Measurements from ENCODE around the gene GOPC.

The GOPC gene

DNA sequence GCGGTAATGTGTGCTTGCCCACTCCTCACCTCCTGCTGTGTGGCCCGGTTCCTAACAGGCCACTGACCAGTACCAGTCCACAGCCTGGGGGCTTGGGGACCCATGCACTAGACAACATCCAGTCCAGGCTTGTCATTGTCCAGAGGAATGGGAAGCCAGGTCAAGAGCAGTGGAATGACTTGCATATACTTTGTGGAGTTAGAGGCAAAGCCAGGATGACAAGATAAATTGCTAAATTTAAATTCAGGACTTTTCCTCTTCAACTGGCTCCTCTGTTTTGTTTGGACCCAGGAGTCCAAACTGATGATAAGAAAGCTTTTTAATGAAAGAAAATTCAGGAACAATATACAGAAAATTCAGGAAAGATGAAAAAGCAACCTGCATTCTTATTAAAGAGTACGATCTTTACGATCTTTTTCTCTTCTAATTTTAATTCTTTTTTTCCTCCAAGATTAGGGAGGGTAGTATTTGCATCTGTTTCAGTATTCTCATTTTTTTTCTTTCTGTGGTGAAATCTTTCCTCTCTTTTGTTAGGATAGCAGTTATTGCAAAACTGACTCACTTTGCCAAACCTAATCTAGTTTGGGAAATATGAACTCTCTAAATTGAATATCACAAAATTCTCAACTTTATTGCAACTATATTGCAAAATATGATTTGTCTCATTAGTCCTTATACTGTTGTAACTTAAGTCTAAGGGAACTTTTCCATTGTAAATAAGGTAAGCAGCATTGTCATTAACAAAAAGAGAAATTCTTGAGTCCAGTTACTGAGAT, 71.7 kb downstream of the GOPC start:
- TF ChIP-seq ZBTB7A (IDR thresholded peaks at IDR 0.05; ENCODE audit: low read depth) (no peak), CREB1 (IDR thresholded peaks at IDR 0.05; ENCODE audit: low read depth) (no peak), TCF12 (IDR thresholded peaks at IDR 0.05; ENCODE audit: low read depth) (no peak), TAF1 (IDR thresholded peaks at IDR 0.05; ENCODE audit: low read depth) (no peak), NFIC (IDR thresholded peaks at IDR 0.05) (no peak), RAD21 (IDR thresholded peaks at IDR 0.05; ENCODE audit: low read depth) (no peak), YY1 (IDR thresholded peaks at IDR 0.05; ENCODE audit: low read depth) (no peak), FOXM1 (IDR thresholded peaks at IDR 0.05; ENCODE audit: borderline replicate concordance, low read depth) (no peak), TEAD4 (IDR thresholded peaks at IDR 0.05) (no peak), CEBPB (IDR thresholded peaks at IDR 0.05) (no peak), EP300 (IDR thresholded peaks at IDR 0.05; ENCODE audit: borderline replicate concordance) (no peak), EGR1 (IDR thresholded peaks at IDR 0.05) (no peak)
- TF ChIP-seq, protein P1, sequence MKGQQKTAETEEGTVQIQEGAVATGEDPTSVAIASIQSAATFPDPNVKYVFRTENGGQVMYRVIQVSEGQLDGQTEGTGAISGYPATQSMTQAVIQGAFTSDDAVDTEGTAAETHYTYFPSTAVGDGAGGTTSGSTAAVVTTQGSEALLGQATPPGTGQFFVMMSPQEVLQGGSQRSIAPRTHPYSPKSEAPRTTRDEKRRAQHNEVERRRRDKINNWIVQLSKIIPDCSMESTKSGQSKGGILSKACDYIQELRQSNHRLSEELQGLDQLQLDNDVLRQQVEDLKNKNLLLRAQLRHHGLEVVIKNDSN (IDR thresholded peaks at IDR 0.05), result no peak
- TF ChIP-seq, protein P2, sequence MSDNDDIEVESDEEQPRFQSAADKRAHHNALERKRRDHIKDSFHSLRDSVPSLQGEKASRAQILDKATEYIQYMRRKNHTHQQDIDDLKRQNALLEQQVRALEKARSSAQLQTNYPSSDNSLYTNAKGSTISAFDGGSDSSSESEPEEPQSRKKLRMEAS (IDR thresholded peaks at IDR 0.05), result no peak
- TF ChIP-seq, protein P3, sequence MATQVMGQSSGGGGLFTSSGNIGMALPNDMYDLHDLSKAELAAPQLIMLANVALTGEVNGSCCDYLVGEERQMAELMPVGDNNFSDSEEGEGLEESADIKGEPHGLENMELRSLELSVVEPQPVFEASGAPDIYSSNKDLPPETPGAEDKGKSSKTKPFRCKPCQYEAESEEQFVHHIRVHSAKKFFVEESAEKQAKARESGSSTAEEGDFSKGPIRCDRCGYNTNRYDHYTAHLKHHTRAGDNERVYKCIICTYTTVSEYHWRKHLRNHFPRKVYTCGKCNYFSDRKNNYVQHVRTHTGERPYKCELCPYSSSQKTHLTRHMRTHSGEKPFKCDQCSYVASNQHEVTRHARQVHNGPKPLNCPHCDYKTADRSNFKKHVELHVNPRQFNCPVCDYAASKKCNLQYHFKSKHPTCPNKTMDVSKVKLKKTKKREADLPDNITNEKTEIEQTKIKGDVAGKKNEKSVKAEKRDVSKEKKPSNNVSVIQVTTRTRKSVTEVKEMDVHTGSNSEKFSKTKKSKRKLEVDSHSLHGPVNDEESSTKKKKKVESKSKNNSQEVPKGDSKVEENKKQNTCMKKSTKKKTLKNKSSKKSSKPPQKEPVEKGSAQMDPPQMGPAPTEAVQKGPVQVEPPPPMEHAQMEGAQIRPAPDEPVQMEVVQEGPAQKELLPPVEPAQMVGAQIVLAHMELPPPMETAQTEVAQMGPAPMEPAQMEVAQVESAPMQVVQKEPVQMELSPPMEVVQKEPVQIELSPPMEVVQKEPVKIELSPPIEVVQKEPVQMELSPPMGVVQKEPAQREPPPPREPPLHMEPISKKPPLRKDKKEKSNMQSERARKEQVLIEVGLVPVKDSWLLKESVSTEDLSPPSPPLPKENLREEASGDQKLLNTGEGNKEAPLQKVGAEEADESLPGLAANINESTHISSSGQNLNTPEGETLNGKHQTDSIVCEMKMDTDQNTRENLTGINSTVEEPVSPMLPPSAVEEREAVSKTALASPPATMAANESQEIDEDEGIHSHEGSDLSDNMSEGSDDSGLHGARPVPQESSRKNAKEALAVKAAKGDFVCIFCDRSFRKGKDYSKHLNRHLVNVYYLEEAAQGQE (IDR thresholded peaks at IDR 0.05; ENCODE audit: low read depth), result no peak

DNA sequence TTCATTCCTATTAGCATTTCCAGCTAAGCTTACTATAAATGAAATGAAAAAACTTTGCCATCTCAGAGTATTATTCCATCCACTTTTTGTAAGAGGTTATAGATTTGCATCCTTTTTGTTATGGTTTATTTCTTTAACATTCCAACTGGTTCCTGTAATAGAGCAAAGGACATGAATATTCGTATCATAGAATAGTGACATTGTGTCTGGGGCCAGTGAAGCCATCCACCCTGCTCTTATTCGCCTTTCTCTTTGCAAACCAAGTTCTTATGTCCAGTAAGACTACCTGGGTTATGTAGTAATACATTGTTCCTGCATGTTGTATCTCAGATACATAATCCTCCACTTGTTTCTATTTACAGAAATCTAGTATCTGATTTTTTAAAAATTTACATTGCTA, 76.7 kb downstream of the GOPC start:
- TF ChIP-seq CREB1 (IDR thresholded peaks at IDR 0.05; ENCODE audit: low read depth), result no peak
- TF ChIP-seq YY1 (IDR thresholded peaks at IDR 0.05; ENCODE audit: low read depth), result no peak
- TF ChIP-seq TCF12 (IDR thresholded peaks at IDR 0.05; ENCODE audit: low read depth), result no peak
- TF ChIP-seq FOXM1 (IDR thresholded peaks at IDR 0.05; ENCODE audit: borderline replicate concordance, low read depth), result no peak
- TF ChIP-seq ZBTB7A (IDR thresholded peaks at IDR 0.05; ENCODE audit: low read depth), result no peak
- TF ChIP-seq, protein P1 (IDR thresholded peaks at IDR 0.05), result no peak
- TF ChIP-seq TEAD4 (IDR thresholded peaks at IDR 0.05), result no peak
- TF ChIP-seq, protein P3 (IDR thresholded peaks at IDR 0.05; ENCODE audit: low read depth), result no peak
- TF ChIP-seq, protein P2 (IDR thresholded peaks at IDR 0.05), result no peak
- TF ChIP-seq RAD21 (IDR thresholded peaks at IDR 0.05; ENCODE audit: low read depth), result no peak
- no peak for TF ChIP-seq CEBPB (IDR thresholded peaks at IDR 0.05)
- TF ChIP-seq EGR1 (IDR thresholded peaks at IDR 0.05), result no peak
- TF ChIP-seq TAF1 (IDR thresholded peaks at IDR 0.05; ENCODE audit: low read depth), result no peak
- no peak for TF ChIP-seq EP300 (IDR thresholded peaks at IDR 0.05; ENCODE audit: borderline replicate concordance)
- no peak for TF ChIP-seq NFIC (IDR thresholded peaks at IDR 0.05)

DNA sequence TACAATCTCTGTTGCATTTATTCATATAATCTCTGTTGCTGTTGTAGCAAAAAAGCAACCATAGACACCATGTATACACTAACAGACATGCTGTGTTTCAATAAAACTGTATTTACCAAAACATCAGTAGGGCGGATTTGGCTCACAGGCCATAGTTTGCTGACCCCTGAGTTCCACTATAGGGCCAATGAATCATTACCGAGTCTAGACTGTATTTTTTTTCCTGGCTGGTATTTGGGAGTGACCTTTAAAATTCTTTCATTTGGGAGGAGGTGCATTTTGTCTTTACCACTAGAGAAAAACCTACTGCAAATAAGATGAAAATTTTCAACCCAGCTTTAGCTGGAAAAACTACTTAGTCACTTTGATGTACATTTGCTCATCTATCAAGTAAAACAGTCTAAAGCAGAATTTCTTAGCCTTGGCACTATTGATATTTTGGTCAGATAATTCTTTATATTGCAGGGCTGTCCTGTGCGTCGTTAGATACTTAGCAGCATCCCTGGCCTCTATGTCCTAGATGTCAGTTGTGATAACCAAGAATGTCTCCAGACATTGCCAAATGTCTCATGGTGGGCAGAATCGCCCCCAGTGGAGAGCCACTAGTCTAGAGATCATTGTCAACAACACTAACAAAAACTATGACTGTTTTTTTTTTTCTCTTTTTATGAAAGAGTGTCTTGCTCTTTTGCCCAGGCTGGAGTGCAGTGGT, 80.4 kb downstream of the GOPC start:
- TF ChIP-seq CREB1 (IDR thresholded peaks at IDR 0.05; ENCODE audit: low read depth) (no peak), TEAD4 (IDR thresholded peaks at IDR 0.05) (no peak), TAF1 (IDR thresholded peaks at IDR 0.05; ENCODE audit: low read depth) (no peak)

DNA sequence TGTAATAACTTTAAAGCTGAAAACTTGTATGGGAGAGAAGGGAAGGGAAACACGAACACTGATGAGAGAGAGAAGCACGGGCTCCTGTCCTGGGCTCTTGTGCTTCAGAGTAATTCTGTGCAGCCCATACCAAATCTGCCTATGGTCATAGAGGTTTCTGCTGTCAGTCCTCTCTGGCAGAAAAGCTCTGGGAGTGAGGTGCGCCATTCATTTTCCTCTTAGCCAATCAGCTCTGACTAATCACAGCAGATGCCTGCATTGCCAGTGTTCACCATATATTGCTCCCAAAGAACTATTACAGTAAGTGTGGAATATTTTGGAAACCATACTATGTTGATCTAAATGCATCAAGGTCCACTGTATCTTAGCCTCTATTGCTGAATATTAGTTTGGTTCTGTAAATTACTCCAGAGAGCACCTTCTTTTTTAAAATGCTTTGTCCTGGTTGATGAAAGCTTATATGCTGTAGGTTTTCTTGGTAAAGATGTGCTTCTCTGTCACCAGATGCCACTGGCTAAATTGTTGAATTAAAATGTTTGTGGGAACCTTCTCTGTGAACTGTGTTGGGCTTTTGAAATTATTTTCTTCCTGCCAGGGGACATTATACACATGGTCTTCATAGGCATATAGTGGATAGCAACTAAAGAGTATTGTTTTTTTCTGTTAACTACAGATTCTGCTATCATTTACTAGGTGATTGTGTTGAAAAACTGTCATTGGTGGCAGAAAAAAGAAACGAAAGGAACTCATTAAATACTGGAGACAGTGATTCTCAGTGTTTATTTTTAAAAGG, 81.5 kb downstream of the GOPC start:
- TF ChIP-seq, protein P2 (IDR thresholded peaks at IDR 0.05), result no peak
- TF ChIP-seq, protein P3 (IDR thresholded peaks at IDR 0.05; ENCODE audit: low read depth), result no peak
- TF ChIP-seq CREB1 (IDR thresholded peaks at IDR 0.05; ENCODE audit: low read depth), result no peak
- TF ChIP-seq CEBPB (IDR thresholded peaks at IDR 0.05), result no peak
